NCI-H128 (cell line): ENCODE data around the gene SEMA4D.

ENCODE experiments used
- DNase-seq: peaks from one replicate; lab custom pipeline; 2025; ENCODE audit not compliant: unreplicated experiment; lab: John Stamatoyannopoulos, UW

The SEMA4D gene

DNA sequence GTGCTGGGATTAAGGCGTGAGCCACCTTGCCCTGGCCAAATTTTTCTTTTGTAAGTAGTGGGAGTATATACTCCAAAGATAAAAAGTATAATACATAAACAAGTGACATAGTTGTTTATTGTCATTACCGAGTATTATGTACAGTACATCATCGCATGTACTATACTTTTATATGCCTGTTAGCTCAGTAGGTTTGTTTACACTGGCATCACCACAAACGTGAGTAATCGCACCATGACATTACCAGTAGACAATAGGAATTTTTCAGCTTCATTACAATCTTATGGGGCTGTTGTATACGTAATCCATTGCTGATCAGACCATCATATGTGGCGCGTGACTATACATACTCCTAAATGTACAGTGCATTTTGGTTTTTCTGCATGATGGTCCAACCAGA is 169.8 kb downstream of the SEMA4D start:
- no peak for DNase-seq

DNA sequence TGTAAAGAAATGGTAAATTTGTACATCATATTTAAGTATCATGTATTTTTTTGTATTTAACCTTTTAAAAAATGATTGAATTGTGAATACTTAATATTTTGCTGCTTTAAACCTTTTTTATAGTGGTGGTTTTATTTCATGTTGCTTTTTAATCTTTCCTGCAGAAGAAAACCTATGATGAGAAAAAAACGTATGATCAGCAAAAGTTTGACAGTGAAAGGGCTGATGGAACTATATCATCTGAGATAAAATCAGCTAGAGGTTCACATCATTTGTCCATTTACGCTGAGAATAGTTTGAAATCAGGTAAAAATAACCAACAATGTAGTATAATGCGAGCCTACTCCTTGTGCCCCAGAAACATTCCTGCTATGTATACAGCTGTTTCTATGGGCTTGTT is 172.2 kb downstream of the SEMA4D start:
- DNase-seq: no peak

DNA sequence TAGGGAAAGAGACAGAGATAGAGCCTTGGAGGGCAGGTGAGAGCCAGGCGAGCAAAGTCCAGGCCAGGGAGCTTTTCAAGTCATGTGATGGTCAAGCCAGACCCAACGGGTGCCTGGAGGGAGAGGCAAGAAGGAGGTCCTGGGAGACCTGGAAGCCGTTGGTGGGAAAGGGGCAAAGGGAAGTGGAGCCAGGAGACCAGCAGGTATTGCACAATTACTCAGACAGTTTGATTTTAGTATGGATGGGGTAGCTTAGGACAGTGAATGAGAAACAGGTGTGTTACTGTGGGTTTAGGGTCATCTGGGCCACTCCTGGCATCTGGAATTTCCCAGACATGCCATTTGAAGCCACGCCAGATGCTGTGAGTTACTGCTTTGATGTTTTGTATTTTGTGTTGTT is 174.5 kb downstream of the SEMA4D start:
- no peak for DNase-seq

DNA sequence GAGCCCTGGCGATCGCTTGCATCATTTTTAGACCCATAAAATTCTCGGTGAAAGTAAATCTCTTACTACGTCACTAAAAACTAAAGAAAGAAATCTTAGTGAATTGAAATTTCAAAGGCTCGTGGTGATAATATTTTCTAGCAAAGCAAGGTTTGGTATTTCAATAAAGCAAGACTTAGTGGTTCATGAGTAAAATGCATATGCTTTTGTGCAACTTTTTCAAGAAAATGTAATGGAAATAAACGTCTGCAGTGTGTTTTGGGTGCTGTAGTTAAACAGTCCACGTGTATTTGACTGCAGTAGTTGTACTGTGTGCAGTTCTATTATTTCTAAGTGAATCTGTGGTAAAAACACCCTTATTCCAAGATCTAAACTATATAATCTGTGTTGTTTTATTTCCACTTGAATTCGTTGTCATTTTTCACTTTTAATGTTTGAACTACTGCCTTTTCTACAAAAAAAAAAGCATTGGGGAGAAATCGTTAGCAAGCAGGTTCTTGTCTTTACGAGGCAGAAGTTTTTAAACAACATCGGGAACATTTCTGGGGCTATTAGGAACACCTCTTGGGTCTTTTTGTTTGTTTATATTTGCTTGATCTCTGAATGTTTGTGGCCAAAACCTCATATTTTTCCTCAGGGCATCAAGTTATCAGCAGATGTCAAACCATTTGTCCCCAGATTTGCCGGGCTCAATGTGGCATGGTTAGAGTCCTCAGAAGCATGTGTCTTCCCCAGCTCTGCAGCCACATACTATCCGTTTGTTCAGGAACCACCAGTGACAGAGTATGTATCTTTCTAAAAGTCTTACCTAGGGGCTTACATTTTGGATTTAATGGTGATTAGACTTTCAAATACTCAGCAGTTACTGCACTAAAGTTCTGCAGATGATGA is 178.7 kb downstream of the SEMA4D start:
- no peak for DNase-seq

DNA sequence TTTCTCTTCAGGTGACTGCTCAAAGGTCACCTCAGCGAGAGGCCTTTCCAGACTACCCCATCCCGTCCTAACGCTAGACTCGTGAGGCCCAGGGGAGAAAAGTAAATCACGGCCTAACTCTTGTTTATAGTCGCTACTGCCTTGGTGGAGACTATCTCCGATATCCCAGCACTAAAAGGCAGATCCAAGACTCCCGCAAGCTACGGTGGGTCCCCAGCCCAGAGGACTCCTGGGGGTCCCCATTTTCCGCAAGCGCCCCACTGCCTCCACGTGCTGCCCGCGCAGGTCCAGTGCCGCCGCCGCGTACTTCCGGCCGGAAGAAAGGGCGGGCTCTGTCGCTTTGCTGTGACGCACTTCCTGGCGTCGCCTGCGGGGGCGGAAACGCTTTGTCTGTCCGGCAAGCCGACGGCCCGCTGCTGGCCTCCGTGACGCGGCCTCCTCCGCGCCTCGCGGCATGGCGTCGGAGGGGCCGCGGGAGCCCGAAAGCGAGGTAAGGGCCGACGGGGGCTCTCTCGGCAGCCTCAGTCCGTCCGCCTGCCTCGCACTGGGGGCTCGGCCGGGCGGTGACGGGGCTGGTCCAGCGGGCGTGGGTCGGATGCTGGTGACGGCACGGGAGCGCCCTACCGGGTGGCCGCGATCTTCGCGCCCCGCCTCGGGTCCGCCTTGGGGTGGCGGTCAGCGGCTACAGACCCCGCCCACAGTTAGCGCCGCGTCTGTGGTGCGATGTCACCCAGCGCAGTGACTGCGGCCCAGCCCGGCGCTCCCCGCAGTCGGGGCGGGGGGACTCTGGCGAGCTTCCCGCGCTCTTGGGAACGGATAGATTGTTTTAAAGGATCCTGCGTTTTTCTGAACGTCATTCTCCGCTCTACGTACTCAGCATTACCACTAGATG is 179.5 kb downstream of the SEMA4D start, which contains the start of gene SECISBP2:
Gene SECISBP2 (plus strand): TSS at position 378 of the 892 bp plus-strand sequence. CDS start 77 bp downstream, at position 455.
- peak; percentile 88 for DNase-seq

DNA sequence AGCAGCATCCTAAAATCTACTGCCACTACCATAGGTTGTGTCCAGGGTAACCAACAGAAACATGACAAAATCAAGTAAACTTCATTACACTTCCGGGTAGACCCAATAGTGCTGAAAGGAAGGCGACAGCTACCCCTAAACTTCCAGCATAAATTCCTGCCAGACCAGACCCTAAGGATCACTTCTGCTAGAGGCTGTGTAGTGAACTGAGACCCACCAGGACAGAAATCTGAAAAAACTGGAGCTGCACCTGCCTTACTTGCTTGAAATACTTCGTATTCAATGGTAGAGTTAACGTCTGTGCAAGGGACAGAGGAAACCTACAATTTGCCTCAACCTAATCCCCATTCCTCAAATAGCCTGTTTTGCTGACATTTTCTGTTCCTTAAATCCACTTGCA is 180.6 kb downstream of the SEMA4D start:
- DNase-seq: no peak

DNA sequence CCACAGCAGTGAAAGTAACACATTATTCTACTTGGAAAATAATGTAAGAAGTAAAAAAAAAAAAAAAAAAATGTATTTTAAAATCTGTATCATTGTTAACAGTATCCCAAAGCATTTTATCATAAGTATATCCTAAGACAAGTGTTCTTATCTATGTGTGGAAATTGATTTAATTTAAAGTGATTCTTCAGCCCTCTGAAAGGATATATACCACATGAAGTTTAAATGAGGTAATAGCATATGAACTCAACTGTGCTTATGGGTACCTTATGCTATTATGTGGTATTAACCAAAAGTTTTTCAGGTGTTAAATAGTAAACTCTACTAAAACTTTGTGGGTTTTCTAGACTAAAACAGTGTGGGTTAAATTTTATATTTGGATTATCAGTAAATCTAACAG is 182.4 kb downstream of the SEMA4D start:
- DNase-seq: no peak

DNA sequence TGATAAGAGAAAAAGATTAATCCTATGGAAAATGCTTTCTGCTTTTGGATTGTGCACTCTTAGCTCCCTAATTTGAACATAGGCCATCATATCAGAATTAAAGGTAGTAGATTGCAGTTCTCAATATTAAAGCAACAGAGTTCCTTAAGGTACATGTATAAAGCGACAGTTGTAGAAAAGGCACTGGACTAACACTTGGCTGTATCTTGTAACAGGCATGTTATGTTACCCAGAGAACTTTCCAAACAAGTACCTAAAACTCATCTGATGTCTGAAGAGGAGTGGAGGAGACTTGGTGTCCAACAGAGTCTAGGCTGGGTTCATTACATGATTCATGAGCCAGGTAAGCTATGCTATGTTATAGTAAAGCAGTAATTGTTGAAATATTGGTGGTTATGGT is 183.0 kb downstream of the SEMA4D start:
- DNase-seq: no peak

DNA sequence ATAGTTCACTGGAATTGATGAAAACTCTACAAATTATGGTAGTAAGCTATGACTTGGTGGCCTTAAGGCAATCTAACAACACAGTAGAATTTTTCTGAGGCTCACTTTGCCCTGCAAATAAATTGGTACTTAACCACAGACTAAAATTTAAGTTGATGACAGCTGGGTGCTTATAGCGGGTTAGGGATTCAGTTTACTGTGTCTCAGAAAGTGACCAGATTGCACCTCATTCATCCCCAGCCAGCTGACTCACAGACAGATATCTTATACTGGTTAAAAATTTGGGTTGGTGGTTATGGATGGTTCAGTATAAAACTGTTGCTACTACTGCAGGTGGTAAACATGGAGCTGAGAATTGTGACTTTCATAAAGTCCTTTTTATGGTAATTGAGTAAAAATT is 184.1 kb downstream of the SEMA4D start:
- DNase-seq: no peak

DNA sequence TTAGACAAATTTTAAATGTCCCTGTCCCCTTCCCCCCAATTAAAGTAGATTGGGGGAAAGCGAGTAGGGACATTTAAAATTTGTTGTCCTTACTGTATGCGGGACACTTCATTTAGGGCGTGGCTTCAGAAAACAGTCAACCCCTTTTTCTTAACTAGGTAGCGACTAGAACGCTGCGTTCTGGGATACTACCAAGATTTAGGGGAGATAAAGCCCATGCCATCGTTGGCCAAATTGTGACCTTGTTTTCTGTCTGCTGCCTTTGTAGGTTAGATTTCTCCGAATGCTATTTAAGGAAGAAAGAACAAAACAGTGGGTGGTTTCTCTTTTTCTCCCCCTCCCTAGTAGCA is 185.7 kb downstream of the SEMA4D start:
- no peak for DNase-seq

DNA sequence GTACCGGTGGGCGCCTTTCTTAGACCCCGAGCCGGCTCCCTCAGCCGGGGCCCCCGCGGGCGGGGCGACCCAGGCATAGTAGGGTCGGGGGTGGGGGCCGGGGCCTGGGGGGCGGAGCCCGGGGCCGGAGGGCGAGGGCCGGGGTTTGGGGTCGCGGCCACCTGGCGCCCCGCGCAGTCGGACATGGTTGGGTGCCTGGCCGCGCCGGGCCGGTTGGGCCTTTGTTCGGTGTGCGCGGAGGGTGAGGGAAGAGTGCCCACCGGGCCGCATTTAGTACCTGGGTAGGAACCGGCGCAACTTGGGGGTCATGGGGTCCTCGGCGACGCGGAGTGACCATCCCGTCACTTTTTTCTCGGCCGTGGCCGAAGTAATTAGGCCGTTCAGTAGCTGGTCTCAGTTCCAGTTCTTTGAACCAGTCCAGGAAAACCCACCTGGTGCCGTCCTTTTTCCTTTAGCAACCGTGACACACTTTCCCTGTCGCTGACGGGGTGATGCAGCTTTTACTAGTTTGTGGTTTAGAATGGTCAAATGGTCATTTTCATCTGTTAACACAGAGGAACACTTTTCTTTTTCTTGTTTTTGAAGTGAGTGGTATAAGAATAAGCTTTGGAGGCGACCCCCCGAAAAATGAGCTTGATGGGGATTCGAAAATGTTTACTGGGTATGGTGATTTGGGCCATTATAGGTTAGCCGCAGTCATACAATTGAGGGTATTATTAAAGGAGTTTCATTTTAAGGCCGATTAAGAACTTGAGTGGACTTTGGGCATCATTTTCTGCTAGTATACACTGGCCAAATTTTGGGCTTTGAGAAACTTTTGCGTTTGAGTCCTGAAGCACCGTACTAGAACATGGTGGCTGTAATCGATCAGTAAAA is 186.3 kb downstream of the SEMA4D start:
- DNase-seq: no peak
